Subcutaneous abdominal adipose tissue (tissue), 5 donors: ENCODE results near the gene NOL3.

Experiments
- H3K27ac ChIP-seq: one replicate; pipeline ENCODE4 v1.7.0; 2013; ENCODE audit warnings: low read depth, mild to moderate bottlenecking, inconsistent platforms, low read length, moderate library complexity
- H3K27me3 ChIP-seq, 5 donors: one replicate each; pipeline ENCODE4 v1.7.0; 2013; ENCODE audit warnings: low read length in 5 of 5, inconsistent platforms in 1 of 5; ENCODE audit not compliant: control insufficient read depth in 5 of 5, insufficient read depth in 4 of 5
- H3K36me3 ChIP-seq, 5 donors: one replicate each; pipeline ENCODE4 v1.7.0; 2013; ENCODE audit warnings: low read length in 5 of 5; ENCODE audit not compliant: control insufficient read depth in 5 of 5, insufficient read depth in 5 of 5
- H3K4me1 ChIP-seq, 5 donors: one replicate each; pipeline ENCODE4 v1.7.0; 2013; ENCODE audit warnings: low read length in 5 of 5, mild to moderate bottlenecking in 3 of 5, moderate library complexity in 1 of 5; ENCODE audit not compliant: control insufficient read depth in 5 of 5, insufficient read depth in 5 of 5
- H3K4me3 ChIP-seq, 5 donors: one replicate each; pipeline ENCODE4 v1.7.0; 2013; ENCODE audit warnings: low read length in 5 of 5, low read depth in 1 of 5
- H3K9ac ChIP-seq, 5 donors: one replicate each; pipeline ENCODE4 v1.7.0; 2013; ENCODE audit warnings: low read length in 5 of 5, mild to moderate bottlenecking in 4 of 5, moderate library complexity in 3 of 5
- H3K9me3 ChIP-seq, 5 donors: one replicate each; pipeline ENCODE4 v1.7.0; 2013; ENCODE audit warnings: low read length in 5 of 5; ENCODE audit not compliant: control insufficient read depth in 5 of 5
- donor health status: healthy.
- donor health status: healthy.
- donor health status: healthy.
- donor health status: healthy.
- donor health status: healthy.

Gene NOL3

DNA sequence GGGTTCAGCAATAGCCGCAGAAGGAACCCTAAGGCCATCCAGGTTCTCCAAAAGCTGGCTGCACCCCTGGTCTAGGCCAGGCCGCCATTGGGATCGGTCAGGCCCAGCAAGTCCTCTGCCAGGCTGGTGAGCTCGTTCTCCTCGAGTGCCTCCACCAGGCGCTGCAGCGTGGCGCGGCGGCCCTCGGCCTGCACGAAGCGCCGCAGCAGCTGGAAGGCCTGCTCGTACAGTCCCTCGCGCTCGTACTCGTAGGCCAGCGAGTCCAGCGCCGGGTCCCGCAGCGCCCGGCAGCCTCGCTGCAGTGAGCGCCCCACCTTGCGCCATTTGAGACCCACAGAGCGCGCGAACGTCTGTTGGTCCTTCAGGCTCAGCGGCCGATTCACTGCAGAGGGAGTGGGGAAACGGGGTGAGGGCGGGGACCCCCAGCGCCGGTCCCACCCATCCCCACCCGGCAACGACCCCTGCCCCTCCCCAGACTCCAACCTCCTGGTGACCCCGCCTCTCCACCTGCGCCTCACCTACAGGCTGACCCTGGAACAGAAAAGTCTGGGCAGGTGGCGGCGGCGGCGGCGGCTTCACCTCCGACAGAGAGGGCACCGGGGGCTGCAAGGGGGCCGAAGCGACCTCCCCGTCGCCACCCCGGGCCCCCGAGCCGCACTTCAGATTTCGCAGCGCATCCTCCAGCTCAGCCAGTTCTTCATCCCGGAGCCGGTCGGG, 15.6 kb upstream of the NOL3 start:
- Histone ChIP-seq H3K36me3 (peaks cover 0 to 3% (median 0%) of the 10 kb centered on the region in 5 donors), H3K27ac (no peak overlapping the region), H3K27me3 (no peaks in the 10 kb centered on the region), H3K9me3 (no peaks in the 10 kb centered on the region), H3K4me3 (peak overlapping the region in 2 of 5 donors; percentile 39 to 48), H3K9ac (no peak overlapping the region), H3K4me1 (peaks cover 0 to 41% (median 30%) of the 10 kb centered on the region in 5 donors)

- H3K4me3 ChIP-seq, result peak overlapping the region in 2 of 5 donors; percentile 39 to 48
- peaks cover 0 to 40% (median 31%) of the 10 kb centered on the region in 5 donors for H3K4me1 ChIP-seq
- H3K9ac ChIP-seq, result no peak overlapping the region
- H3K27ac ChIP-seq, result no peak overlapping the region
- no peaks in the 10 kb centered on the region for H3K9me3 ChIP-seq
- peaks cover 0 to 3% (median 0%) of the 10 kb centered on the region in 5 donors for H3K36me3 ChIP-seq
- H3K27me3 ChIP-seq, result no peaks in the 10 kb centered on the region
Measured at GRCh38 chr16:67155295-67156142, 14.8 kb upstream of the NOL3 start.

- Histone ChIP-seq H3K27me3 (no peaks in the 10 kb centered on the region), H3K4me1 (peaks cover 0 to 40% (median 31%) of the 10 kb centered on the region in 5 donors), H3K4me3 (no peak overlapping the region), H3K27ac (no peak overlapping the region), H3K9me3 (no peaks in the 10 kb centered on the region), H3K36me3 (peaks cover 0 to 3% (median 0%) of the 10 kb centered on the region in 5 donors), H3K9ac (no peak overlapping the region)
Measured at GRCh38 chr16:67156143-67156844, 14.0 kb upstream of the NOL3 start.

DNA sequence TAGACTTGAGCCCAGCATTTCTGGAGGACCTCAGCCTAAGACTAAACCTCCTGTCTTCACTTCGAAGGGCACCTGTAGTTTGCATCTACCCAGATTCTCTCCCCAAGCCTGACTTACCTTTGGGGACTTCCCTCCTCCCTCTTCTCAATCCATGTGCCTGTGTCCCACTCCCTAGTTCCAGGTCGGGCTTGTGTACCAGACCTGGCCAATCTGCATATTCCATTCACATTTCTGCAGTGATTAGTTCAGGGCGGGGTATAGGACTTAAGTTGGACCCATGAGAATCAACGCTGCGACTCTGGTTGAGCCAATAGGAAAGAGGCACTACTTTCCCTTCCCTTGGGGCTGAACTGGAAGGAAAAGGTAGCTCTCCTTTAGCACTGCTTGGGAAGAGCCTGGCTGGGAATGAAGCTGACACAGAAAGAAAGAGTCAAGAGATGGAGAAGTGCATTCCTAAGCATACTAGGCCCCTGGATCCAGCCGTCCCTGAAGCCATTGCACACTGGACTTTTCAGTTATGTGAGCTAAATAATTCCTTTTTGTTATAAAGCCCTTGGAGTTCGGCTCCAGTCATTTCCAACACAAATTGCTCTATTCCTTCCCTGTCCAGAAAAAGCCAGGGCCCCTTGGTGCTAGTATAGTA, 13.1 kb upstream of the NOL3 start:
- peaks cover 0 to 46% (median 32%) of the 10 kb centered on the region in 5 donors for H3K4me1 ChIP-seq
- peak overlapping the region in 1 of 5 donors; percentile 30 for H3K9ac ChIP-seq
- H3K36me3 ChIP-seq, result peaks cover 0 to 3% (median 0%) of the 10 kb centered on the region in 5 donors
- peaks cover 0 to 4% (median 0%) of the 10 kb centered on the region in 5 donors for H3K27me3 ChIP-seq
- H3K27ac ChIP-seq, result no peak overlapping the region
- H3K4me3 ChIP-seq, result no peak overlapping the region
- no peaks in the 10 kb centered on the region for H3K9me3 ChIP-seq

- peak overlapping the region in 2 of 5 donors; percentile 30 to 86 for H3K9ac ChIP-seq
- peaks cover 0 to 6% (median 0%) of the 10 kb centered on the region in 5 donors for H3K27me3 ChIP-seq
- H3K27ac ChIP-seq, result no peak overlapping the region
- no peaks in the 10 kb centered on the region for H3K9me3 ChIP-seq
- H3K36me3 ChIP-seq, result peaks cover 0 to 3% (median 0%) of the 10 kb centered on the region in 5 donors
- H3K4me3 ChIP-seq, result no peak overlapping the region
- H3K4me1 ChIP-seq, result peaks cover 0 to 54% (median 39%) of the 10 kb centered on the region in 5 donors
Measured at GRCh38 chr16:67157892-67158635, 12.3 kb upstream of the NOL3 start.

DNA sequence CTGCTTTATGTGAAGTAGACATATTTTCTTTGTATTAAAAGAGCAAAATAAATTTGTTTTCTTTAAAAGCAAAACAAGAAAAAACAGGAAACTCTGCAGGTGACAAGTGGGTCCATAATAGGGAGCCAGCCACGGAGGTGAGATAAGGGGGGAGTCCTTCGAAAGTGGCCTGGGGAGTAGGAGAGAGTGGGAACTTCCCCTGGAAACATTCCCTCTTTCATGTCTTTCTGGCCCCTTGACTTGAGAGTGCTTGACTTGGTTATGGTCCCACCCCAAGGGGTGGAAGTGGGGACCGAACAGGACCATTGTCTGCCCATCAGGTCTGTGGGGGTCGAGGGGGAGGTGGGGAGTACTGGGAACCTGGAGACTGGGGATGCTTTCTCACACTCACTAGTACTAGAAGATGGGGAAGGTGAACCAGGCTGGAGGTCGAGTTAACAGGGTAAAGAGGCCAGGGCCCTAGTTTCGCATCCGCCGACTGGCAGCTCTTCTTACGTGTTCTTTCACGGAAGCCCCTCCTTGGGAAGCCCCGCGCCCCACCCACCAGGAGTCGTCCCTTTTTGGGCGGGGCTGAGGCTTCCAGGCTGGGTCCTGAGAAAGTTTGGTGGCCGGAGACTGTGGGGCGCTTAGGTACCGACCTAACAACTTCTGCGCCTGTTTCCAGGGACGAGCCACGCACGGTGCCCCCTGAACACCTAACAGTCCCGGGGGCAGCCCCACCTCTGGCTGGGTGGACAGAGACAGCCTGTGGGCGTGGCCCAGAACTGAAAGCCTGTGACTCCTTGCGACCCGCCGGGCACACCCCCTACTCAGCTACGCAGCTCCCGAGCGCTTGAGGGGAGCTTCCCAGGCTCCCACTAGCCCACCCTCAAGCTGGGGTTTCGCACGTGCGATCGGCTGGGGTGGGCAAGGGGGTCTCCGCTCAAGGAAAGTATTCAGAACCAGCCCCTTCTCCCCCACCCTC, 11.4 kb upstream of the NOL3 start:
- Histone ChIP-seq H3K27me3 (peaks cover 0 to 14% (median 0%) of the 10 kb centered on the region in 5 donors), H3K27ac (no peak overlapping the region)

GRCh38 chr16:67161595-67162058, 8.7 kb upstream of the NOL3 start:
- Histone ChIP-seq H3K9me3 (no peaks in the 10 kb centered on the region), H3K9ac (no peak overlapping the region), H3K4me3 (peak overlapping the region in 3 of 5 donors; percentile 21 to 89 (median 50)), H3K36me3 (no peaks in the 10 kb centered on the region), H3K27ac (no peak overlapping the region), H3K4me1 (peaks cover 0 to 77% (median 62%) of the 10 kb centered on the region in 5 donors), H3K27me3 (peaks cover 0 to 19% (median 5%) of the 10 kb centered on the region in 5 donors)

More for the DNA sequence above, 11.4 kb upstream of the NOL3 start:
- H3K9me3 ChIP-seq, result no peaks in the 10 kb centered on the region
- peak overlapping the region; percentile 59 to 94 (median 89) for H3K4me3 ChIP-seq
- peak overlapping the region; percentile 56 to 88 (median 83) for H3K9ac ChIP-seq
- peaks cover 0 to 63% (median 47%) of the 10 kb centered on the region in 5 donors for H3K4me1 ChIP-seq
- peaks cover 0 to 3% (median 0%) of the 10 kb centered on the region in 5 donors for H3K36me3 ChIP-seq

- Histone ChIP-seq H3K9ac (no peak overlapping the region), H3K4me3 (peak overlapping the region in 3 of 5 donors; percentile 36 to 70 (median 66)), H3K36me3 (peaks cover 0 to 8% (median 0%) of the 10 kb centered on the region in 5 donors), H3K9me3 (no peaks in the 10 kb centered on the region), H3K27ac (no peak overlapping the region), H3K4me1 (peaks cover 0 to 77% (median 62%) of the 10 kb centered on the region in 5 donors), H3K27me3 (peaks cover 0 to 19% (median 5%) of the 10 kb centered on the region in 5 donors)
Measured at GRCh38 chr16:67162506-67163163, 7.7 kb upstream of the NOL3 start.
